Measurements from ENCODE around the gene LMF1.

Gene LMF1

DNA sequence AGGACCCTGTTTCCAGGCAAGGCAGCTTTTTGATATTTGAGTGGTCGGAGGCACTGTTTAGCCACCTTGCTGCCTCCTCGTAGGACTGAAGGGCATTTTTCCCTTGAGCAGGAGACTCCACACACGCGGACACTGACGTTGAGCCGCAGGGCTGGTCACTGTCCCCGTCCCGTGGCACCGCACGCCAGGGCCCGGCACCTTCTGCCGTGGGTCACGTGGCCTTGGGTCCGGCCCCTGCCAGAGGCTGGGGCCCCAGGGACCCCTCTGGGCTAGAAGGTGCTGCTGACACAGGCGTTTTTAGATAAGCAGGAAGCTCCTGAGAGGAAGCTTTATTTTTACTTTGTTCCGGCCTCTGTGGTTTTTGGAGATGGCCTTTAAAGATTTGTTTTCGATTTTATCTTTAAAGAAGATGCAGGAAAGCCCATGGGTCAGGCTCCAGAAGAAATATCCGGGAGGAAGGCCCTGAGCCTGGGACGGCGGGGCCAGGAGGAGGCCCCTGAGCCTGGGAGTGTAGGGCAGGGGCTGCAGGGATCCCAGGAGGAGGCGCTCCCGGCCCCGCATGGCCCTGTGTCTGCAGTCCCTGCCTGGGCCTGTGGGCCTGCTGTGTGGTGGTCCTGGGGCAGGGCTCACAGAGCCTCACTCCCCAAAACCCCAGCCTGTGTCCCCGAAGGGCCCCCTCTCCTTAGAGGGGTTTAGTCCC lies 139.8 kb downstream of the LMF1 start:
- H3K27me3 ChIP-seq (ENCODE audit: control insufficient read depth, insufficient read depth, low read length): no peaks in the 10 kb centered on the region
- no peak overlapping the region for H3K4me3 ChIP-seq (ENCODE audit: low read depth, low read length)
- no peaks in the 10 kb centered on the region for H3K4me1 ChIP-seq (ENCODE audit: control insufficient read depth, insufficient read depth, low read length)
- 0 out of 2 replicates have a peak, but pooled peaks cover under 1% of the 10 kb centered on the region for H3K9me3 ChIP-seq (ENCODE audit: control insufficient read depth, insufficient read depth, low read length)
- no peaks in the 10 kb centered on the region for H3K36me3 ChIP-seq (ENCODE audit: control insufficient read depth, insufficient read depth, low read length)
- H3K27ac ChIP-seq (ENCODE audit: low read depth, low read length): no peak overlapping the region
- no peak overlapping the region for H3K9ac ChIP-seq (ENCODE audit: low read depth, low read length)

DNA sequence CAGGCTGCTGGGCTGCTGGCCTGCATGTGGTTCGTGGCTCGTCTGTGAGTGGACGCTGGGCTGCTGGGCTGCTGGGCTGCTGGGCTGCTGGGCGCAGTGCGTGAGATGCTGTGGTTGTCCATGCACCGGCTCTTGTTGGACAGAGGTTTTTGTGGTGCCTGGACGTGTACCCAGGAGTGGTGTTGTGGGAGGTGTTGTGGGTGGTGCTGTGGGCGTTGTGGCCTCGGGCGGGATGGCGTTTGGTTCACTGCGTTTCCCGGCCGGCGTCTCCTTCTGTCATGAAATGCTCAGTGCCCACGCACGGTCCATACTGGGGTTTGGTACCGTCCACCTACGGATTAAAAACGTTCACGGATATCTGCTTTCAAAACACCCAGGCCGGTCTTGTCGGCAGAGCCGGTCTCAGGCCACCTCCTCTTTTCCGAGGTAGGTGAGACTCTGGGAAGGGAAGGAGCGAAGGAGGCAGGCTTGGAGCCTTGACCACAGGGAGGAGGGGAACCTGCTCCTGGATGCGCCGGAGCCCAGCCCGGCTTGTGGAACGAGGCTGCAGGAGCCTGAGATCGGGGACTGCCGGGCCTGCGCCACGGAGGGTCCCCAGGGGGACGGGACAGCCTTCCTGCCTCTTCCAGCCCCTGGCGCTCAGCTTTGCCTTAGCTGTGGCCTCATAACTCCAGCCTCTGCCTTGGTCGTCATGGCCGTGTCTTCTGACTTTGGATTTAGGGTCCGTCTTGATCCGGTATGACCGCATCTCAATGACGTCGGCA lies 140.5 kb downstream of the LMF1 start:
- Histone ChIP-seq H3K4me3 (ENCODE audit: low read depth, low read length) (no peak overlapping the region), H3K36me3 (ENCODE audit: control insufficient read depth, insufficient read depth, low read length) (no peaks in the 10 kb centered on the region), H3K9ac (ENCODE audit: low read depth, low read length) (no peak overlapping the region), H3K9me3 (ENCODE audit: control insufficient read depth, insufficient read depth, low read length) (no peaks in the 10 kb centered on the region), H3K27ac (ENCODE audit: low read depth, low read length) (no peak overlapping the region), H3K27me3 (ENCODE audit: control insufficient read depth, insufficient read depth, low read length) (no peaks in the 10 kb centered on the region), H3K4me1 (ENCODE audit: control insufficient read depth, insufficient read depth, low read length) (no peaks in the 10 kb centered on the region)

DNA sequence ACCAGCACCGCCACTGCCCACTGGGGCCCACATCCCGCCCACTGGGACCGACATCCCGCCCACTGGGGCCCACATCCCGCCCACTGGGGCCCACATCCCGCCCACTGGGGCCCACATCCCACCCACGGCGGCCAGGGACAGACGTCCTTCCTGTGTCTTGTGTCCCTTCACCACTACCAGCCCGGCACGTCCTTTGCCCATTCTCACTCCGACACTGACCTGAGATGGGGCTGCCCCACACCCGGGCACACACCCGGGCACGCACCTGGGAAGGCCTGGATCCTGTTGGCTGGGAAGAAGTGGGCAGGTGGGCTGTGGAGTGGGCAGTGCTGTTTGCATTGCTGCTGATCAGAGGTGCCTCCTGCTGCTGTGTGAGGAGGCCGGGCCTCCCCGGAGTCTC lies 141.9 kb downstream of the LMF1 start:
- H3K9me3 ChIP-seq (ENCODE audit: control insufficient read depth, insufficient read depth, low read length): no peaks in the 10 kb centered on the region
- no peaks in the 10 kb centered on the region for H3K27me3 ChIP-seq (ENCODE audit: control insufficient read depth, insufficient read depth, low read length)
- no peaks in the 10 kb centered on the region for H3K36me3 ChIP-seq (ENCODE audit: control insufficient read depth, insufficient read depth, low read length)
- no peak overlapping the region for H3K27ac ChIP-seq (ENCODE audit: low read depth, low read length)
- H3K9ac ChIP-seq (ENCODE audit: low read depth, low read length): no peak overlapping the region
- H3K4me3 ChIP-seq (ENCODE audit: low read depth, low read length): no peak overlapping the region
- H3K4me1 ChIP-seq (ENCODE audit: control insufficient read depth, insufficient read depth, low read length): no peaks in the 10 kb centered on the region

DNA sequence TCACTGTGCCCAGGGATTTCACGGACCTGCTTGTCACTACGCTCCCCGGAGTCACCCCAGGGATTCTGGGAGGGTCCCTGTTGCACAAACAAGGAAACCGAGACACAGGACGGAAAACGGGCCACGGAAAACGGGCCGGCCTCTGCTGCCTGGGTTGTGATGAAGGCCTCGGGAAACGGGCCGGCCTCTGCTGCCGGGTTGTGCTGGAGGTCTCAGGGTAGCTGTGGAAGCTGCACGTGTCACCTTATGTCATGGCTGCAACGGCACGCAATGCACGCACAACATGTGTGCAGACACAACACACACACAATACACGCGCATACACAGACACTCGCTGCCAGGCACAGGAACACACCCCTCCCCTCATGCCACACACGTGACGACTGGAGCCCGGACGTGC lies 143.3 kb downstream of the LMF1 start:
- Histone ChIP-seq H3K27me3 (ENCODE audit: control insufficient read depth, insufficient read depth, low read length) (no peaks in the 10 kb centered on the region), H3K4me3 (ENCODE audit: low read depth, low read length) (no peak overlapping the region), H3K4me1 (ENCODE audit: control insufficient read depth, insufficient read depth, low read length) (no peaks in the 10 kb centered on the region), H3K36me3 (ENCODE audit: control insufficient read depth, insufficient read depth, low read length) (no peaks in the 10 kb centered on the region), H3K9me3 (ENCODE audit: control insufficient read depth, insufficient read depth, low read length) (no peaks in the 10 kb centered on the region), H3K27ac (ENCODE audit: low read depth, low read length) (no peak overlapping the region), H3K9ac (ENCODE audit: low read depth, low read length) (no peak overlapping the region)

DNA sequence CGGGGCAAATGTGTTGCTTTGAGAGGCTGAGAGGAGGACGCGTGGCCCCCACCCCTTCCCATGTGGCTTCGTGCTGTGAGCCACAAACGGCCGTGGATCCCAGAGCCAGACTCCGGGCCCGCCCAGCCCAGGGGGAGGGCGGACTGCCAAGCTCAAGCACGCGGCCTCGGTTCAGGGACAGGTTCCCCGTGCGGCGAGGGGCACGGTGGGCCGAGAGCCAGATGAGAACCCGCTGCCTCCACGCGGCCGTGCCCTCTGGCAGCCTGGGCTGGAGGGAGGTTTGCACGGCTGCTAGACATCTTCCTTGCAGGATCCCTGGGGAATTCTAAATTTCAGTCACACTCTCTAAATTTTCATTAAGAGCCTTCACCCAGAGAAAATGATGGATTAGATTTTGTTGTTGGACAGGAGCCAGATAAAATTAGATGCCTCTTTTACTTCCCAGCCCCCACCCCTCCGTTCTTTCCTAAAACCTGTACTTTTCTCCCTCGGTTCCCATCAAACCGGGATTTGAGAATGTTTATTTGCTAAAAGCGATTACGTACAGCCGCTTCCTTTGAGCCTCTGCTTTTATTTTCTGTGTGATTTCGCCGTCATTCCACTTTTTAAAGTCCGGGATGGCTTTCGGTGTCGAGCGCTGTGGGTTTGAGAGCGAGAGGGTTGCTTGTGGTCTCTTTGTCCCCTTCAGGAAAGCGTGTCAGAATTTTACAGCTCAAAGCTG lies 145.3 kb downstream of the LMF1 start:
- Histone ChIP-seq H3K27ac (ENCODE audit: low read depth, low read length) (no peak overlapping the region), H3K27me3 (ENCODE audit: control insufficient read depth, insufficient read depth, low read length) (no peaks in the 10 kb centered on the region), H3K4me3 (ENCODE audit: low read depth, low read length) (no peak overlapping the region), H3K36me3 (ENCODE audit: control insufficient read depth, insufficient read depth, low read length) (no peaks in the 10 kb centered on the region), H3K4me1 (ENCODE audit: control insufficient read depth, insufficient read depth, low read length) (no peaks in the 10 kb centered on the region), H3K9me3 (ENCODE audit: control insufficient read depth, insufficient read depth, low read length) (no peaks in the 10 kb centered on the region), H3K9ac (ENCODE audit: low read depth, low read length) (no peak overlapping the region)

DNA sequence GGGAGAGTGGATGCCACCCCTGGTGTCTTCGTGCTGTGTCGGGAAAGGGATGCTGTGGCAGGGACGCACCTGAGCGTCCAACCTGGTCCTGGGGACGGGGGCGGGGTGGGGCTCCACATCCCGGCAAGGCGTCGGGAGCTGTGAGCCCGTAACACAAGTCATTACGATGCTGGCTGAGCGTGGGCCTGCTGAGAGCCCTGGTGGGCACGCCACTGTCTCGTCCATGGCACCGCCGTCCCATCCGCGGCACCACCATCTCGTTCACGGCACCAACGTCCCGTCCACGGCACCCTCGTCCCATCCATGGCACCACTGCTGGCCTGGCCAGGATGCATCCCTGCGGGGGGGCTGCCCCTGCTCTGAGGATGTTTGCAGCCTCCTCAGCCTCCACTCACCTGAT lies 146.2 kb downstream of the LMF1 start:
- H3K36me3 ChIP-seq (ENCODE audit: control insufficient read depth, insufficient read depth, low read length): no peaks in the 10 kb centered on the region
- H3K9me3 ChIP-seq (ENCODE audit: control insufficient read depth, insufficient read depth, low read length): no peaks in the 10 kb centered on the region
- H3K4me1 ChIP-seq (ENCODE audit: control insufficient read depth, insufficient read depth, low read length): no peaks in the 10 kb centered on the region
- no peak overlapping the region for H3K27ac ChIP-seq (ENCODE audit: low read depth, low read length)
- H3K9ac ChIP-seq (ENCODE audit: low read depth, low read length): no peak overlapping the region
- H3K4me3 ChIP-seq (ENCODE audit: low read depth, low read length): no peak overlapping the region
- no peaks in the 10 kb centered on the region for H3K27me3 ChIP-seq (ENCODE audit: control insufficient read depth, insufficient read depth, low read length)

DNA sequence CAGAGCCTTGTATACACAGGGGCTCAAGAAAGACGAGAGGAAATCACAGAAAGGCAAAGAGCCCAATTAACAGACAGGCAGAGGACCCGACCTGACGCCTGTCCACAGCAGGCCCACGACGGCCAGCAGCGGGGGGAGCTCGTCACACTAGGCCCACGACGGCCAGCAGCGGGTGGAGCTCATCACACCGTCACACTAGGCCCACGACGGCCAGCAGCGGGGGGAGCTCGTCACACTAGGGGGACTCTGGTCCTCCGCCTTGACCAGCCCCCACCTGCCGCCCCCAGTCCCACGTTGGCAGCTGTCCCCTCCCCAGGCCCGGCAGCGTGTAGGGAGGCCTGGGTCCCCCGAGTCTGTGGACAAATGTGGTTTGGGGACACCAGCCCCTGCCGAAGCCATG lies 146.6 kb downstream of the LMF1 start:
- no peak overlapping the region for H3K27ac ChIP-seq (ENCODE audit: low read depth, low read length)
- H3K4me3 ChIP-seq (ENCODE audit: low read depth, low read length): no peak overlapping the region
- H3K27me3 ChIP-seq (ENCODE audit: control insufficient read depth, insufficient read depth, low read length): no peaks in the 10 kb centered on the region
- H3K36me3 ChIP-seq (ENCODE audit: control insufficient read depth, insufficient read depth, low read length): no peaks in the 10 kb centered on the region
- no peaks in the 10 kb centered on the region for H3K4me1 ChIP-seq (ENCODE audit: control insufficient read depth, insufficient read depth, low read length)
- no peak overlapping the region for H3K9ac ChIP-seq (ENCODE audit: low read depth, low read length)
- no peaks in the 10 kb centered on the region for H3K9me3 ChIP-seq (ENCODE audit: control insufficient read depth, insufficient read depth, low read length)

DNA sequence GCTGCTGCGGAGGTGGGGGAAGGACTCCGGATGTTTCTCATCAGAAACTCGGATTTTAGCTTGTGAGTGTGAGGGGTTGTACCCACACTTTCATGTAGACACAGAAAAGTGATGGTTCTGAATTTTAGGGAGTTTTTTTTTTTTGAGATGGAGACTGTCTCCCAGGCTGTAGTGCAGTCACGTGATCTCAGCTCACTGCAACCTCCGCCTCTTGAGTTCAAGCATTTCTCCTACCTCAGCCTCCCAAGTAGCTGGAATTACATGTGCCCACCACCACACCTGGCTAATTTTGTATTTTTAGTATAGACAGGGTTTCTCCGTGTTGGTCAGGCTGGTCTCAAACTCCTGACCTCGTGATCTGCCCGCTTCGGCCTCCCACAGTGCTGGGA lies 147.9 kb downstream of the LMF1 start:
- no peaks in the 10 kb centered on the region for H3K27me3 ChIP-seq (ENCODE audit: control insufficient read depth, insufficient read depth, low read length)
- no peaks in the 10 kb centered on the region for H3K4me1 ChIP-seq (ENCODE audit: control insufficient read depth, insufficient read depth, low read length)
- H3K9me3 ChIP-seq (ENCODE audit: control insufficient read depth, insufficient read depth, low read length): peaks cover 3% of the 10 kb centered on the region; the same call in 1 of the 2 replicates
- H3K4me3 ChIP-seq (ENCODE audit: low read depth, low read length): no peak overlapping the region
- H3K9ac ChIP-seq (ENCODE audit: low read depth, low read length): no peak overlapping the region
- H3K36me3 ChIP-seq (ENCODE audit: control insufficient read depth, insufficient read depth, low read length): no peaks in the 10 kb centered on the region
- H3K27ac ChIP-seq (ENCODE audit: low read depth, low read length): no peak overlapping the region

DNA sequence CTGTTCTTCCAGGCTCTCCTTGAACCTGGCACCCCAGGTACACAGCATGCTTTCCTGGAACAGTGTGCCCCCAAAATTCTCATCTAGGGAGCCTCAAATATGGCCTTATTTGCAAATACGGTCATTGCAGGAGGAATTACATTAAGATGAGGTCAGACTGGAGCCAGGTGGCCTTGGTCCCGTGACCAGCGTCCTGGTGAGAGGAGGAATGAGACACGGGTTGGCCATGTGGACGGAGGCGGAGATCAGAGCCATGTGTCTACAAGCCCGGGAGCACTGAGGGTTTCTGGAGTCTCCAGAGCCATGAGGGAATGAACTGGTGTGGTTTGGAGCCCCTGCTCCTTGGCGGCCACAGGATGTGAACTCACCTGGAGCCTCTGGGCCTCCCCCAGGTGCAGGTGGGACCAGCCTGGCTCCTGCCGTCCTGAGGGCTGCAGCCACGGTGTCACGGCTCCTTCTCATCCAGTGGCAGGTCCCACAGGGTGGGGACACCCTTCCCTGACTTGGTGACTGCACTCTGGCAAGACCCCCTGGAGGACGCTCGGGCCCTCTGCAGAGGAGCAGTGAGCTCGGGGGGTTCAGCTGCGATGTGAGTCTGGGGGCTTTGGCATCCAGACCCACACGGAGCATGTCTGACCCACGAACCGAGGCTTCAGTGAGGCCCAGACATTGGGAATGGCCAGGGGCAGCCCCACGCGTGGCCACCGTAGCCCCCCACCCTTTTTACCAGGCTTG lies 148.4 kb downstream of the LMF1 start:
- H3K4me3 ChIP-seq (ENCODE audit: low read depth, low read length): no peak overlapping the region
- no peaks in the 10 kb centered on the region for H3K4me1 ChIP-seq (ENCODE audit: control insufficient read depth, insufficient read depth, low read length)
- H3K27me3 ChIP-seq (ENCODE audit: control insufficient read depth, insufficient read depth, low read length): no peaks in the 10 kb centered on the region
- H3K9me3 ChIP-seq (ENCODE audit: control insufficient read depth, insufficient read depth, low read length): peaks cover 3% of the 10 kb centered on the region; the same call in 1 of the 2 replicates
- no peak overlapping the region for H3K27ac ChIP-seq (ENCODE audit: low read depth, low read length)
- H3K9ac ChIP-seq (ENCODE audit: low read depth, low read length): no peak overlapping the region
- H3K36me3 ChIP-seq (ENCODE audit: control insufficient read depth, insufficient read depth, low read length): no peaks in the 10 kb centered on the region

DNA sequence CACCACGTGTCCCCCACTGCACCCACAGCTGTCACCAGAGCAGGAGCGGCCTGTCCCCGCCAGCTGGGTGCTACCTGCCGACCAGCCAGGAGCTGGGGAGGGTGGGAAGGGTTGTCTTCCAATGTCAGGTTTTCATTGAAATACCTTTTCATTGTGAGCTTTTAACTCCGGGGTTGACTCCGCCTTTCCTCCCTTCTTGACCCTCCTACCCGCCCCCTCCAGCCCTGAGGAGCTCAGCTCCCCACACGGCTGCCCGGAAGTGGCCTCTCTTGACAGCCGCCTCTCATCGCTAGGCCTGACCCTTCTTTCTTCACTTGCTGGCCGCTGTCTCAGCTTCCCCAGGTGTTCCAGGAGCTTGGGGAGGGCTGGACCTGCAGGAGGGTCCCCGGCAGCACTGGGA lies 149.0 kb downstream of the LMF1 start:
- peaks cover 3% of the 10 kb centered on the region; the same call in 1 of the 2 replicates for H3K9me3 ChIP-seq (ENCODE audit: control insufficient read depth, insufficient read depth, low read length)
- no peak overlapping the region for H3K9ac ChIP-seq (ENCODE audit: low read depth, low read length)
- no peaks in the 10 kb centered on the region for H3K27me3 ChIP-seq (ENCODE audit: control insufficient read depth, insufficient read depth, low read length)
- H3K36me3 ChIP-seq (ENCODE audit: control insufficient read depth, insufficient read depth, low read length): no peaks in the 10 kb centered on the region
- no peak overlapping the region for H3K4me3 ChIP-seq (ENCODE audit: low read depth, low read length)
- no peak overlapping the region for H3K27ac ChIP-seq (ENCODE audit: low read depth, low read length)
- H3K4me1 ChIP-seq (ENCODE audit: control insufficient read depth, insufficient read depth, low read length): no peaks in the 10 kb centered on the region
